OCI-M2 (cell line): ENCODE measurements around the gene ENOX2.
"Not testable (repeated sequence)": the region's sequence is repeated elsewhere in the genome, so short reads cannot be mapped to it uniquely, and the experiment has no call there.

ENCODE experiments used
- DNase-seq: peaks from one replicate; lab custom pipeline; 2025; ENCODE audit not compliant: unreplicated experiment; lab: John Stamatoyannopoulos, UW

Gene ENOX2, protein sequence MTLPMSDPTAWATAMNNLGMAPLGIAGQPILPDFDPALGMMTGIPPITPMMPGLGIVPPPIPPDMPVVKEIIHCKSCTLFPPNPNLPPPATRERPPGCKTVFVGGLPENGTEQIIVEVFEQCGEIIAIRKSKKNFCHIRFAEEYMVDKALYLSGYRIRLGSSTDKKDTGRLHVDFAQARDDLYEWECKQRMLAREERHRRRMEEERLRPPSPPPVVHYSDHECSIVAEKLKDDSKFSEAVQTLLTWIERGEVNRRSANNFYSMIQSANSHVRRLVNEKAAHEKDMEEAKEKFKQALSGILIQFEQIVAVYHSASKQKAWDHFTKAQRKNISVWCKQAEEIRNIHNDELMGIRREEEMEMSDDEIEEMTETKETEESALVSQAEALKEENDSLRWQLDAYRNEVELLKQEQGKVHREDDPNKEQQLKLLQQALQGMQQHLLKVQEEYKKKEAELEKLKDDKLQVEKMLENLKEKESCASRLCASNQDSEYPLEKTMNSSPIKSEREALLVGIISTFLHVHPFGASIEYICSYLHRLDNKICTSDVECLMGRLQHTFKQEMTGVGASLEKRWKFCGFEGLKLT

DNA sequence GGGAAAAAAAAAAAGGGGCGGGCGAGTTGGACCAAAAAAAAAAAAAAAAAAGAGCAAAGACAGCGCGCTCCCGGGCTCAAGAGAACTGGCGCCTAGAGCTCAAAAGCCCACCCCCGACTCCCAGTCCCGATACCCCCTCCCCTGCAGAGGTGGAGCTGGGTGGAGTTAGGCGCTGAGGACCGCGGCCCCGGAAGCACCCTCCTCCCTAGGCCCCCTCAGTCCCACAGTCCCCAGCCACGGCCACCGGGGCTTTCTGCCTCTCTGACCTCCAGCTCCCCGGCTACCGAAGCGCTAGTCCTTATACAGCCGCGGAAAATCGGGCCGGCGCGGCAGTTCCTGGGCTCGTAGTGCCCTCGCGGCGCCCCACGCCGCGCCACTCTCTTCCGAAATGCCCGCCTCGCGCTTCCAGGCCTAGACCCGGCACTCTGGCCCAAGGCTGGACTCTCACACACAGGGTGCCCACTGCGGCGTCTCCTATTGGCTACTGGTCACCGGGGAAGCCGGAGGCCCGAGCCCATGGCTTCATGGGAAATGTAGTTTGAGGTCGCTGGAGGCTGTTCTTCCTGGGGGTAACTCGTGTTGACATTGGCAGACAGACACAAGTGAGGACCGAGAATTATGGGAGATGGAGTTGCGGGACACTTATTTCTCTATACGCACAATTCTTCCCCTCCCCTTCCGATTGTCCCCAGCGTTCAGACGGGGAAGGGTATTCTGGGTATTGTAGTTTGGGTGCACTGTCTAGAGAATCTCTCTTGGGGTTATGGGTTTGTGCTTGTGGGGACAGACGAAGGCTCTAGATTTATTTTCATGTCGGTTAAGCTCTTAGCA, at the start of gene ENOX2:
Gene ENOX2, minus strand, starts transcription at position 427 of the 831 bp plus-strand sequence. CDS start 199,993 bp downstream, outside the sequence.
- peak; percentile 7 for DNase-seq

- no peak for DNase-seq
These were observed 49.4 kb upstream of the ENOX2 start for GRCh38 chrX:130952266-130953043.

DNA sequence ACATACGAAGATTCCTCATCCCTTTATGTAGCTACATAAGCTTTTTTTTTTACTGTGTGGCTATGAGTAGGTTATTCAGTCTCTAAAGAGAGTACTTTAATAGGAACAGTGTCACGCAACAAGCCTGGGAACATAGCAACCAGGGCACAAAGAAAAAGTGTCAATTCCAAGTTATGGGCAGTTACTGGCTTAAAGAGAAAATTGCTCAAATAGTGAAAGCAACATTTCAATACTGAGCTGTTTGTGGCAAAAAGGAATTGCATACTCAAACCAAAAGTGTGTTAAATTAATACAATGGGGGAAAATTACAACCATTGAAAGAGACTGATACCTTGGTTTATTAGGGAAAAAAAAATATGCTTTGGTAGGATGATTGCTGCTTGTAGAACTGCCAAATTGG, 41.2 kb upstream of the ENOX2 start:
- no peak for DNase-seq

GRCh38 chrX:130937101-130937500, 34.1 kb upstream of the ENOX2 start:
- no peak for DNase-seq

DNA sequence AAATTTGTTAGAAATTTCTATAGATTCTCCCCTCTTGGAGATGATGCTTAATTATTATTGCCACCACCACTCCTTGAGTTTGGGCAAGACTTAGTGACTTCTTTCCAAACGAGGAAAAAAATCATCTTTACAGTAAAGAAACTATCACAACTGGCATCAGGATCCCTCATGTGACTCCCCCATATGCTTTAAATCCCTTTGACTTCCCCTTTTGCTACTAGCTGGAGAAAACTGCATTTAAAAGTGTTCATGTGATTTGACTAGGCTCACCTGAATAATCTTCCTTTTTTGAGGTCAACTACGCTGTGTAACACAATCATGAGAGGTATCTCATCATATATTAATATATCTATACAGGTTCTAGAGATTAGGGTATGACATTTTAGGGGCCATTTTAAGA, 30.3 kb upstream of the ENOX2 start:
- DNase-seq: no peak

GRCh38 chrX:130920405-130920804, 17.4 kb upstream of the ENOX2 start:
- DNase-seq: not testable (repeated sequence)

- DNase-seq: not testable (repeated sequence)
These were observed 16.7 kb upstream of the ENOX2 start for GRCh38 chrX:130919676-130920075.

GRCh38 chrX:130918498-130918897, 15.5 kb upstream of the ENOX2 start:
- DNase-seq: not testable (repeated sequence)

DNA sequence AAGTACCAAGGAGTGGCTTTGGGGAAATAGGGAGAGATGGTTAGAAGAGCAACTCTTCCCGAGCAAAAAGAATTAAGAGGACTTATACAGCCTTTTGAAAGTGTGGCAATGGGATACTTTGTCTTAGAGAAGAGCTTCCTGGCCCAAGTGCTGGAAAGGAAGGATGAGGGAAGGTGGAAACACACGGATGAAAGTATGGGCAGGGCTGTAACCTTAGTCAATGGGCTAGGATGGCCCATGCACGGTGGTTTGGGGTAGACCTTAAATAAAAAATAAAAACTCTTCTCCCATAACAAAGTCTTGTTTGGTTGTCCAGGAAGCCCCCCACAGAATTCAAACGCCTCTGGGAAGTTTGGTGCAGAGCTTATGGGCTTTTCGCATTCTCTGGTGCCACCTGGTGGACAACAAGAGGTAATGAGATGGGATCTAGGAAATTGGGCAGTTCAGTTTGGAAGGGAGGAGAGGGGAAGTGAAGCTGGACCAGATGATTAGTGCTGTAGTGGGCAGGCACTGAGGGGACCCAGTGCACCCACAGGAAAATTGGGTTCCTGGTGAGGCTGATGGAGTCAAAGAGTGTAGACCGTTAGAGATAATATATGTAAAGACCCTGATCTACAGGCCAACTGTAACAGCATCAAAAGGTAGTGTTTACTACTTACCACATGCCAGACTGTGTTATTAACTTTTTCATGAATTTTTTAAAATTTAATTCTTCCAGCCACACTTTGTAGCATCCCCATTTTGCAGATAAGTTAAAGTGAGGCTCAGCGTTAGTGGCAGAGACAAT, 13.8 kb upstream of the ENOX2 start:
- no peak for DNase-seq

DNA sequence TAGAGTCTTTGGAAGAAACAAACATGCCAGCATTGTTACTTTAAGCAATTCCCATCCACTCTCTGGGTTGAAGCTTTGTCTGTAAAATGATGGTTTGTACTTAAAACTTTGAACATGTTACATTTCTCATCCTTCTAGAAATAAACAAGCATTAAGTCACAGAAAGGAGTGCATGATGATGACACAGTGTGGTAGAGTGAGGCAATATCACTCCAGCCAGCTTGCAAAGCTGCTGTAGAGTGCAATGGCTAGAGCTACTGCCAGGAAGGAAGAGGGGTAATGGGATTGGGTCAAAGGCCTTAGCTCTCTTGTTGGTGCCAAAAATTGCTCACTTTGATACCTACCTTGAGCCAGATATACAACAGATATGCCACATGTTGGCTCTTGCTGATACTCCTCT, 12.3 kb upstream of the ENOX2 start:
- DNase-seq: no peak

GRCh38 chrX:130909469-130910136, 6.6 kb upstream of the ENOX2 start:
- no peak for DNase-seq

- no peak for DNase-seq
These were observed 3.8 kb upstream of the ENOX2 start for GRCh38 chrX:130906776-130907175.

DNA sequence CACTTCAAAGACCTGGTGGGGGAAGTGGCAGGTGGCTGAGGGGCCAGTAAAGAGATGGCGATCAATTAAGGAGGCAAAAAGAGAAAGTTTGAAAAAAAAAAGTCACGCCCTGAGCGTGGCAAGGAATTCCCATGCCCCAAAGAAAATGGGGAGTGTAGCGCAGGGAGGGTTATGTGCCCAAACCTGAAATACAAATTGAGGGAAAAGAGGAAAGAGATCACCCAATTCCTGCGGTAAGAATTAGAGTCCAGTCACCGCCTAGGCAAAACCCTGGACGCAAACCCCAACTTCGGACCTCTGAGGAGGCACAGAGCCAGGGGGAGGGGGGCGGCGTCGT, 595 bp downstream of the ENOX2 start:
- DNase-seq: no peak

DNA sequence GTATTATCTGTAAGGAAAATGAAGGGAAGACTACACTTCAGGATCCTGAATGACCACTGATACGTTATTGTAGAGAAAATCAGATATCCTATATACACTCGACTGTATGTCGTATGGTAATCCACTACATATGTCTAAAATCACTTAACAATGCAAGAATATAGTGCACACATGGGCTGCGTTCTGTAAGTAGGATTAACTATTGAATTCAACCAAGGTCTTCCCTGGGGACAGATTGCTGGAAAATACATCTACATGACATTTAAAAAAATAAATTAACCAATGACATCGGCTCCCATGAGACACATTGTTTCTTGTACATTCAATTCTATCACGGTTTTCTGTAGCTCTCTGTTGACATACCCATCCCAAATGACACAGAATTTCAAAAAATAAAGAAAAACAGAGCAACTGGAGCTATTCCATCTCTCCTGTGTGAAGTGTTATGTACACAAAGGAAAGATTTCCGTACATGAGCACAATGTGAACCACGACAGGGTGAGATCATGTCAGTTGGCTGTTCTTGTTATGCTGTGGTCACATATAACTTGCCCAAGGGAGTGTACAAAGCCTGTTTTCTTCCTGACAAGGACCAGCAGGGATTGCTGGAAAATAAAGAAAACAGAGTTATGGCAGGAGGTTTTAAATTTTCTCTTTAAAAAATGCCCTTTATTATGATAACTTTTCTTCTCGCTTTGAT, 6.1 kb downstream of the ENOX2 start:
- no peak for DNase-seq

DNA sequence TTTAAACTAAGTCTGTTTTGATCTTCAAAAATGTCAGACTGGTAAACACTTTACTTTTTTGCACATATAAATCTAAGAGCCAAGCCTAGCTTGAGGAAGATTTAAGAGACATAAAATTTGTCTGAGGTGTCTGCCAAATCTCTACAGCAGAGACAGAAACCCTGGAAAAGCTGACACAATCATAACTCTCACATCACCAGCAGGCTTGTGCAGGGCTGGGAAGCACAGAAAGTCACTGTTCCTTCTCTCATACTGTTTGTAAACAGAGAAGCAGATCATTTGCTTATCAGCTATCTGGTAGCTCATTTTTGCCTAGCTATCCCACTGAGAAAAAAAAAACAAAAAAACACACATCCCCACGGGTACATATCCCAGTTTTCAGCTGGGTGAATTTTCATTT, 7.0 kb downstream of the ENOX2 start:
- no peak for DNase-seq

DNA sequence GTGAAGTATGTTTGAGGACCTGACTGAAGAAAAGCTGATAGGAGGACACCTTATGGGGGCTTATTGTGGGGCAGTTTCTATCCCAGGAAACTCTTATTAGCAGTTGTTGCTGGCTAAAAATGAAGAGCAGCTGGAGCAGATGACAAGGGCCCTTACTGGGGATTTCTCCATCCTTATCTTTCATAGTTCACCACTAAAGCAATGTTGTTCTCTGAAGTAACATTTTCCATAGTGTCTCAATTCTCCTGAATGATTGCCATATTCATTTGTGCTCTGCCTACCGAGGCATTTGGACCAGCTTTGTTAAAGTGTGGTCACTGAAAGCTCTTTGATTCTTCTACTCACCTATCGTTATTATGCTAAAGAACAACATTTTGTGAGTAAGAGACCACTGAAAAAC, 7.7 kb downstream of the ENOX2 start:
- no peak for DNase-seq

- DNase-seq: no peak
These were observed 9.5 kb downstream of the ENOX2 start for GRCh38 chrX:130893356-130894085.

- no peak for DNase-seq
These were observed 15.6 kb downstream of the ENOX2 start for GRCh38 chrX:130887376-130887775.

DNA sequence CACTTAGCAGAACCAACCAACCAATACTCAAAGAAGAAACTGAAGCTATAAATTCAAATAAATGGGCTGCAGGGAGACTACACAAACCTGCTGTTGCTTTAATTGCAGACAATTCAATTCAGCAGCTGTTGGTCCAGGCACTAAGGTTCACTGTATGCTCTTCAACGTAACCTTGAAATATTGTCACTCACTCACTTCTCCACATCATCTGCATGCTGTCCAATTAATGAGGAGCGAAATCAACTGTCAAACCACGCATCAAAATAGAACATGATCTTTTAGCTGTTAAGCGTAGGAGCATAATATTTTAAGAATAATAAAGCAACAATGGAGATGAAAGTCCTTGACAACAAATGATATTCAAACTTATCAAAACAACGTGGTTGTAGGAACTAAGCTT, 17.0 kb downstream of the ENOX2 start:
- DNase-seq: no peak
